ELF-1 (cell line): ENCODE measurements around the gene GLG1.
"Not testable (repeated sequence)": the region's sequence is repeated elsewhere in the genome, so short reads cannot be mapped to it uniquely, and the experiment has no call there.

Source experiments
- DNase-seq: peaks from one replicate; pipeline ENCODE4 v3.0.0-alpha.2; 2016; ENCODE audit warnings: low read depth, low spot score

GLG1 gene

GRCh38 chr16:74446866-74447265 lies 160.0 kb downstream of the GLG1 start:
- no peak for DNase-seq

GRCh38 chr16:74443624-74444346 lies 163.1 kb downstream of the GLG1 start:
- DNase-seq, result peak; percentile 14

GRCh38 chr16:74439685-74440084 lies 167.2 kb downstream of the GLG1 start:
- DNase-seq, result no peak

GRCh38 chr16:74438492-74438979 lies 168.4 kb downstream of the GLG1 start:
- no peak for DNase-seq

- no peak for DNase-seq
Measured at GRCh38 chr16:74431516-74431915, 175.4 kb downstream of the GLG1 start.

- DNase-seq, result peak; percentile 73
Measured at GRCh38 chr16:74430036-74430712, 176.7 kb downstream of the GLG1 start.

- not testable (repeated sequence) for DNase-seq
Measured at GRCh38 chr16:74428493-74428892, 178.4 kb downstream of the GLG1 start.

GRCh38 chr16:74425751-74426150 lies 181.2 kb downstream of the GLG1 start:
- not testable (repeated sequence) for DNase-seq

- DNase-seq, result not testable (repeated sequence)
Measured at GRCh38 chr16:74423721-74424120, 183.2 kb downstream of the GLG1 start.

- not testable (repeated sequence) for DNase-seq
Measured at GRCh38 chr16:74422086-74422485, 184.8 kb downstream of the GLG1 start.

GRCh38 chr16:74421482-74421785 lies 185.5 kb downstream of the GLG1 start:
- DNase-seq, result not testable (repeated sequence)

- peak; percentile 39 for DNase-seq
Measured at GRCh38 chr16:74420612-74421481, 186.1 kb downstream of the GLG1 start, which contains the start of gene CLEC18B. Gene CLEC18B (minus strand): TSS chr16:74421478. CDS start chr16:74421270, 208 bp downstream.

- not testable (repeated sequence) for DNase-seq
Measured at GRCh38 chr16:74419811-74420210, 187.1 kb downstream of the GLG1 start.

- not testable (repeated sequence) for DNase-seq
Measured at GRCh38 chr16:74417897-74418296, 189.0 kb downstream of the GLG1 start.

- DNase-seq, result not testable (repeated sequence)
Measured at GRCh38 chr16:74413920-74414319, 193.0 kb downstream of the GLG1 start.

- DNase-seq, result not testable (repeated sequence)
Measured at GRCh38 chr16:74413485-74413884, 193.4 kb downstream of the GLG1 start.

GRCh38 chr16:74412775-74413390 lies 194.0 kb downstream of the GLG1 start:
- DNase-seq, result not testable (repeated sequence)

- DNase-seq, result not testable (repeated sequence)
Measured at GRCh38 chr16:74412138-74412774, 194.7 kb downstream of the GLG1 start.

GRCh38 chr16:74410981-74411380 lies 195.9 kb downstream of the GLG1 start:
- not testable (repeated sequence) for DNase-seq

GRCh38 chr16:74410057-74410957 lies 196.6 kb downstream of the GLG1 start:
- DNase-seq, result not testable (repeated sequence)
